Keratinocyte (primary cell): ENCODE measurements around the gene ADD2.

Source experiments
- EZH2 ChIP-seq: IDR thresholded peaks from one replicate; pipeline ENCODE4 v1.6.1; 2012; ENCODE audit warnings: inconsistent platforms, mild to moderate bottlenecking, low read length, moderate library complexity
- TF ChIP-seq, protein P1 (sequence below), 3 experiments: IDR thresholded peaks in 1 of 3; conservative IDR thresholded peaks in 1 of 3; optimal IDR thresholded peaks in 1 of 3; 2 replicates in 2 of 3; 3 replicates in 1 of 3; pipeline versions ENCODE3 to v1.5.1; 2011; ENCODE audit warnings: low read length in 3 of 3, mild to moderate bottlenecking in 3 of 3, moderate library complexity in 2 of 3, control low read depth in 1 of 3, inconsistent platforms in 1 of 3; ENCODE audit not compliant: insufficient read depth in 2 of 3; ENCODE audit errors: extremely low read depth in 1 of 3

DNA sequence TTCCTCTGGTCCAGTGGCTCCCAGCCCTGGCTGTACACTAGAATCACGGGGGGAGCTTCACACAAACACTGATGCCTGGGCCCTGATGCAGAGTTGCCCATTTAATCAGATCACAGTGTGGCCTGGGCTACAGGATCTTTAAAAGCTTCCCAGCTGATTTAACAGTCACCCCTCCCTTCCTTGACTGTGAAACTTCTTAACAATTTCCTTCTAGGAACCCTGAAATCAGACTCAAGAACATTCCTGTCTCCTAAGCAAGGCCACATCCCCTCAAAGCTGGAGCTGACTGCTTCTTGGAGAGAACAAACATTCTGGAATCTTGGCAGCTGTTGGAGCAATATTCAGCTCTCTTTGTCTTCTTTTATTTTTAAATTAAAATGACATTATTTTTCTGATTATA, 88.7 kb downstream of the ADD2 start:
- TF ChIP-seq, protein P1, sequence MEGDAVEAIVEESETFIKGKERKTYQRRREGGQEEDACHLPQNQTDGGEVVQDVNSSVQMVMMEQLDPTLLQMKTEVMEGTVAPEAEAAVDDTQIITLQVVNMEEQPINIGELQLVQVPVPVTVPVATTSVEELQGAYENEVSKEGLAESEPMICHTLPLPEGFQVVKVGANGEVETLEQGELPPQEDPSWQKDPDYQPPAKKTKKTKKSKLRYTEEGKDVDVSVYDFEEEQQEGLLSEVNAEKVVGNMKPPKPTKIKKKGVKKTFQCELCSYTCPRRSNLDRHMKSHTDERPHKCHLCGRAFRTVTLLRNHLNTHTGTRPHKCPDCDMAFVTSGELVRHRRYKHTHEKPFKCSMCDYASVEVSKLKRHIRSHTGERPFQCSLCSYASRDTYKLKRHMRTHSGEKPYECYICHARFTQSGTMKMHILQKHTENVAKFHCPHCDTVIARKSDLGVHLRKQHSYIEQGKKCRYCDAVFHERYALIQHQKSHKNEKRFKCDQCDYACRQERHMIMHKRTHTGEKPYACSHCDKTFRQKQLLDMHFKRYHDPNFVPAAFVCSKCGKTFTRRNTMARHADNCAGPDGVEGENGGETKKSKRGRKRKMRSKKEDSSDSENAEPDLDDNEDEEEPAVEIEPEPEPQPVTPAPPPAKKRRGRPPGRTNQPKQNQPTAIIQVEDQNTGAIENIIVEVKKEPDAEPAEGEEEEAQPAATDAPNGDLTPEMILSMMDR (optimal IDR thresholded peaks at IDR 0.05 in 1 of 3, IDR thresholded peaks at IDR 0.05 in 1 of 3, conservative IDR thresholded peaks at IDR 0.05 in 1 of 3; ENCODE audit: extremely low read depth in 1 of 3, insufficient read depth in 2 of 3, low read length in 3 of 3) = no peak
- no peak for TF ChIP-seq EZH2
